SK-N-SH (cell line): Measurements from ENCODE around the gene TRPV2. TPM values are rescaled to one million over a fixed set of nuclear protein-coding genes. Genes with fewer than 3 reads are reported as not detected.

ENCODE experiments used
- CTCF ChIA-PET: fragments of 300-600, 350-600 bp; formaldehyde crosslinking; extraction: SDS; loops from one replicate; lab custom pipeline; 2021; lab: Yijun Ruan, JAX
- POLR2A ChIA-PET: fragments of 350-600 bp; sonication (Branson Sonifier 250); formaldehyde crosslinking; extraction: SDS; loops from one replicate; lab custom pipeline; 2020; ENCODE audit warnings: antibody characterized with exemption, inconsistent platforms; lab: Yijun Ruan, JAX
- DNase-seq: peaks from one replicate; pipeline ENCODE4 v3.0.0; 2012
- H2AFZ ChIP-seq: fragments of 200-600 bp; sonication (generic); 2 replicates; pipeline ENCODE4 v1.8.1; 2016; ENCODE audit warnings: antibody characterized with exemption, mild to moderate bottlenecking, low read depth
- H3F3A ChIP-seq: fragments of 200-600 bp; sonication (generic); replicated peaks from 2 replicates; pipeline ENCODE3; 2016; ENCODE audit warnings: antibody characterized with exemption, mild to moderate bottlenecking; ENCODE audit not compliant: insufficient read depth
- H3K27ac ChIP-seq, 2 experiments: fragments of 200-500 bp in 1 of 2; fragments of 200-600 bp in 1 of 2; sonication (Bioruptor generic) in 1 of 2; sonication (generic), shearing (Covaris generic) in 1 of 2; 2 replicates each; pipeline versions ENCODE4 v1.5.1 to v1.6.1; 2014 to 2016; ENCODE audit warnings: low read depth in 2 of 2, inconsistent platforms in 1 of 2, low read length in 1 of 2, mild to moderate bottlenecking in 1 of 2, mixed read lengths in 1 of 2
- H3K27me3 ChIP-seq: fragments of 200-600 bp; sonication (generic), shearing (Covaris generic); 2 replicates; pipeline ENCODE4 v1.6.1; 2016; ENCODE audit warnings: mixed run types; ENCODE audit not compliant: insufficient read depth
- H3K36me3 ChIP-seq, 2 experiments: fragments of 200-500 bp in 1 of 2; fragments of 200-600 bp in 1 of 2; sonication (Bioruptor generic) in 1 of 2; sonication (generic) in 1 of 2; replicated peaks in 1 of 2; 2 replicates each; pipeline versions ENCODE3 to v1.5.1; 2014 to 2016; ENCODE audit warnings: low read length in 1 of 2, mild to moderate bottlenecking in 1 of 2; ENCODE audit not compliant: insufficient read depth in 2 of 2, control insufficient read depth in 1 of 2
- H3K4me1 ChIP-seq, 2 experiments: fragments of 200-500 bp in 1 of 2; fragments of 200-600 bp in 1 of 2; sonication (Bioruptor generic) in 1 of 2; sonication (generic), shearing (Covaris generic) in 1 of 2; 2 replicates each; pipeline versions ENCODE4 v1.5.1 to v1.6.1; 2014 to 2016; ENCODE audit warnings: low read depth in 1 of 2, low read length in 1 of 2, mixed run types in 1 of 2; ENCODE audit not compliant: insufficient read depth in 2 of 2, control insufficient read depth in 1 of 2
- H3K4me2 ChIP-seq: fragments of 200-600 bp; sonication (generic), shearing (Covaris generic); 2 replicates; pipeline ENCODE4 v1.6.1; 2017; ENCODE audit warnings: mixed run types
- H3K4me3 ChIP-seq, 2 experiments: fragments of 200-500 bp in 1 of 2; fragments of 200-600 bp in 1 of 2; sonication (Bioruptor generic) in 1 of 2; sonication (generic), shearing (Covaris generic) in 1 of 2; 2 replicates each; pipeline versions ENCODE4 v1.5.1 to v1.8.1; 2014 to 2016; ENCODE audit warnings: low read depth in 2 of 2, inconsistent platforms in 1 of 2, low read length in 1 of 2, mild to moderate bottlenecking in 1 of 2, mixed read lengths in 1 of 2, moderate library complexity in 1 of 2
- H3K79me2 ChIP-seq: fragments of 200-600 bp; sonication (generic); 2 replicates; pipeline ENCODE4 v1.8.1; 2017; ENCODE audit warnings: mild to moderate bottlenecking; ENCODE audit not compliant: insufficient read depth
- H3K9ac ChIP-seq: fragments of 200-600 bp; sonication (generic); 2 replicates; pipeline ENCODE4 v1.6.1; 2017; ENCODE audit warnings: mixed run types
- H3K9me2 ChIP-seq: fragments of 200-600 bp; sonication (generic); 2 replicates; pipeline ENCODE4 v1.6.1; 2017; ENCODE audit warnings: mixed run types
- H3K9me3 ChIP-seq: fragments of 200-600 bp; sonication (generic); 2 replicates; pipeline ENCODE4 v1.6.1; 2017; ENCODE audit warnings: mixed run types, mild to moderate bottlenecking, moderate library complexity
- H4K20me1 ChIP-seq: fragments of 200-600 bp; sonication (generic); 2 replicates; pipeline ENCODE4 v1.6.1; 2017; ENCODE audit warnings: mild to moderate bottlenecking, mixed run types; ENCODE audit not compliant: insufficient read depth
- FOXJ3 ChIP-seq: sonication (generic); formaldehyde crosslinking; IDR thresholded peaks from 2 replicates; pipeline ENCODE4 v1.5.1; 2020; ENCODE audit warnings: mild to moderate bottlenecking, missing genetic modification reagents
- FOXM1 ChIP-seq: IDR thresholded peaks from 2 replicates; pipeline ENCODE4 v1.4.0; 2012; ENCODE audit warnings: low read depth, mild to moderate bottlenecking
- MXI1 ChIP-seq: IDR thresholded peaks from 2 replicates; pipeline ENCODE4 v1.6.1; 2012; ENCODE audit warnings: mild to moderate bottlenecking, low read depth, low read length, improper control_type of control experiment
- NRF1 ChIP-seq: IDR thresholded peaks from 2 replicates; pipeline ENCODE4 v1.6.1; 2012; ENCODE audit warnings: low read depth, mild to moderate bottlenecking, low read length
- POLR2AphosphoS5 ChIP-seq: IDR thresholded peaks from 2 replicates; pipeline ENCODE4 v1.6.1; 2012; ENCODE audit warnings: low read depth, low read length
- RAD21 ChIP-seq: IDR thresholded peaks from 2 replicates; pipeline ENCODE4 v1.6.1; 2012; ENCODE audit warnings: mild to moderate bottlenecking, low read length
- RCOR1 ChIP-seq: fragments of 150-350 bp; IDR thresholded peaks from 2 replicates; pipeline ENCODE4 v1.6.1; 2017; ENCODE audit warnings: antibody characterized with exemption, low read length
- SIN3A ChIP-seq: IDR thresholded peaks from 2 replicates; pipeline ENCODE4 v1.6.1; 2012; ENCODE audit warnings: low read depth, mild to moderate bottlenecking, low read length, moderate library complexity, borderline replicate concordance
- SMC3 ChIP-seq: IDR thresholded peaks from 2 replicates; pipeline ENCODE4 v1.6.1; 2012; ENCODE audit warnings: low read depth, low read length, improper control_type of control experiment
- TCF12 ChIP-seq: IDR thresholded peaks from 2 replicates; pipeline ENCODE4 v1.4.0; 2012
- YY1 ChIP-seq: IDR thresholded peaks from 2 replicates; pipeline ENCODE4 v1.4.0; 2012; ENCODE audit warnings: low read depth, mild to moderate bottlenecking
- WGBS: methylation state at CpG from one replicate; pipeline ENCODE4 v1.1.6; 2017; ENCODE audit warnings: low lambda C conversion rate; 5-methylcytosine and 5-hydroxymethylcytosine counted together
- polyA plus RNA-seq, 3 experiments: library from polyadenylated mRNA; depleted of rRNA; stranded (reverse); fragments of >200 nt; gene quantifications; 2 replicates each; pipeline ENCODE4 v1.2.3, GENCODE V29; 2012
- TF ChIP-seq, protein P1 (sequence below): IDR thresholded peaks from 2 replicates; pipeline ENCODE4 v1.4.0; 2012; ENCODE audit warnings: low read depth, borderline replicate concordance

The TRPV2 gene
- polyA plus RNA-seq, 1 of the 3 experiments (the other 2 are of a cell fraction), result 11.0 TPM

DNA sequence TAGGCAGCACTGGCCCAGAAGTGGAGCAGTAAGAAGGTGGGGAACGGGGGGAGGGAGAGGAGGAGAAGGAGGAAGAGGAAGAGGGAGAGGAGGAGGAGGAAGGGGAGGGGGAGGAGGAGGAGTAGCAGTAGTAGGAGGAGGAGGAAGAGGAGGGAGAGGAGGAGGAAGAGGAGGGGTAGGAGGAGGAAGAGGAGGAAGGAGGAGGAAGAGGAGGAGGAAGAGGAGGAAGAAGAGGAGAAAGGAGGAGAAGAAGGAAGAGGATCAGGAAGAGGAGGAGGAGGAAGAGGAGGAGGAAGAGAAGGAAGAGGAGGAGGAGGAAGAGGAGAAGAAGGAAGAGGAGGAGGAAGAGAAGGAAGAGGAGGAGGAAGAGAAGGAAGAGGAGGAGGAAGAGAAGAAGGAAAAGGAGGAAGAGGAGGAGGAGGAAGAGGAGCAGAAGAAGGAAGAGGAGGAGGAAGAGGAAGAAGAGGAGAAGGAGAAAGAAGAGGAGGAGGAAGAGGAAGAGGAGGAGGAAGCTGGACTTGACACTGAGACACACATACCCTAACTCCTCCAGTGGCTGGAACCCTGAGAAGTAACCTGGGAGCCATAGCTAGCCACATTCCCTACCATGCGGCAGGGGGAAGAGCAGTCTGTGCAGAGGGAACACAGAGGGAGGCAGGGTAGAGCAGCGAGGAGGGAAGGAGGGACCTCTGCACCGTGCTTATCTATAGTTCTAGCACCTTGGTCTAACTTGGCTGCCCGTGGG lies 40.8 kb downstream of the TRPV2 start:
- Histone ChIP-seq H3K4me1 (peaks cover 0 to 13% of the 10 kb centered on the region in 2 experiments; a peak in 1 of 4 replicates), H3K36me3 (no peaks in the 10 kb centered on the region), H2AFZ (no peak overlapping the region), H3K9ac (no peak overlapping the region), H3K9me3 (no peaks in the 10 kb centered on the region), H3K9me2 (no peaks in the 10 kb centered on the region), H3F3A (peaks cover 8% of the 10 kb centered on the region), H3K27ac (no peak overlapping the region), H3K79me2 (no peaks in the 10 kb centered on the region), H3K4me3 (no peak overlapping the region), H3K4me2 (no peak overlapping the region), H4K20me1 (no peaks in the 10 kb centered on the region), H3K27me3 (no peaks in the 10 kb centered on the region)
- no peak for DNase-seq
- POLR2A ChIA-PET, result interaction anchor here (0.8 to 1.2 kb wide), 2 partner anchors 18 to 66 kb away, joined by 3 to 4 read pairs; no protein-coding TSS in a partner anchor
- CTCF ChIA-PET, result interaction anchor here (0.7 to 33.7 kb wide), 2 partner anchors 65 to 90 kb away, joined by 3 to 746 read pairs; no protein-coding TSS in a partner anchor
- TF ChIP-seq FOXJ3 (CRISPR knock-in tag), result no peak
- no peak for TF ChIP-seq NRF1
- TF ChIP-seq SIN3A, result no peak
- TF ChIP-seq RCOR1, result no peak
- TF ChIP-seq POLR2AphosphoS5, result no peak
- TF ChIP-seq TCF12, result no peak
- no peak for TF ChIP-seq YY1
- TF ChIP-seq RAD21, result no peak
- no peak for TF ChIP-seq FOXM1
- TF ChIP-seq MXI1, result no peak
- TF ChIP-seq, protein P1, sequence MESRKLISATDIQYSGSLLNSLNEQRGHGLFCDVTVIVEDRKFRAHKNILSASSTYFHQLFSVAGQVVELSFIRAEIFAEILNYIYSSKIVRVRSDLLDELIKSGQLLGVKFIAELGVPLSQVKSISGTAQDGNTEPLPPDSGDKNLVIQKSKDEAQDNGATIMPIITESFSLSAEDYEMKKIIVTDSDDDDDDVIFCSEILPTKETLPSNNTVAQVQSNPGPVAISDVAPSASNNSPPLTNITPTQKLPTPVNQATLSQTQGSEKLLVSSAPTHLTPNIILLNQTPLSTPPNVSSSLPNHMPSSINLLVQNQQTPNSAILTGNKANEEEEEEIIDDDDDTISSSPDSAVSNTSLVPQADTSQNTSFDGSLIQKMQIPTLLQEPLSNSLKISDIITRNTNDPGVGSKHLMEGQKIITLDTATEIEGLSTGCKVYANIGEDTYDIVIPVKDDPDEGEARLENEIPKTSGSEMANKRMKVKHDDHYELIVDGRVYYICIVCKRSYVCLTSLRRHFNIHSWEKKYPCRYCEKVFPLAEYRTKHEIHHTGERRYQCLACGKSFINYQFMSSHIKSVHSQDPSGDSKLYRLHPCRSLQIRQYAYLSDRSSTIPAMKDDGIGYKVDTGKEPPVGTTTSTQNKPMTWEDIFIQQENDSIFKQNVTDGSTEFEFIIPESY, result no peak
- 66% methylated on average over 5 of the region's 5 CpGs for WGBS

DNA sequence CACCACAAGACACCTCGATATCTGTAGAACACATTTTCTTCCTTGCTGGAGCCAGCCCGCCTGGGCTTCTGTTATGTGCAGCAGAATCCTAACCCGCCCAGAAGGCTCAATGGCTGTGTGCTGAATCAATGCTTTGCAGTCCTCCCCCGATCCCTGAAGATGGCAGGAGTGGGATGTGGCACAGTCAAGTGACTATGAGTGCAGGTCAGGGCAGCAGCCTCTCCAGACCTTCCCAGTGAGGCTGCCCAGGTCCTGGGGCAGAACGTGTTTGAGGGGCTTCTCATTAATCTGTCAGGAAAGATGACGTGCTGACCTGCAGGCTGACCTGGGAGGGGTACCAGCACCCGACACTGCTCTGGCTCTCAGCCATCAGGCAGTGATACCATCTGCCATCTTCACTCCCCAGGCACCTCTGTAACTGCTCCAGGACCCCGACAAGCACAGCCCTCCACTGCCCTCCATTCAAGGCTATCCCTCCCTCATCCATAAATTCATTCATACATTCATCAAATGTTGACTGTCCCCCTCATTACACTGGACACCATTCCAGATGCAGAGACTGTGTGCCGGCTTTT lies 41.5 kb downstream of the TRPV2 start:
- CTCF ChIA-PET, result interaction anchor here (33.7 kb wide), 1 partner anchor 64 kb away, joined by 746 read pairs; no protein-coding TSS in a partner anchor
- no peaks in the 10 kb centered on the region for H3K36me3 ChIP-seq

More for the DNA sequence above, 41.5 kb downstream of the TRPV2 start:
- H3K4me1 ChIP-seq, result peaks cover 0 to 13% of the 10 kb centered on the region in 2 experiments; a peak in 1 of 4 replicates
- H3K4me3 ChIP-seq, result no peak overlapping the region
- 62% methylated on average over 6 of the region's 9 CpGs for WGBS
- TF ChIP-seq SMC3 (peak; percentile 49; the same call in 1 of the 2 replicates), RAD21 (peak; percentile 64), FOXM1 (no peak)
- no peaks in the 10 kb centered on the region for H3K27me3 ChIP-seq
- H3K9me3 ChIP-seq, result no peaks in the 10 kb centered on the region
- DNase-seq, result peak; percentile 66
- no peak overlapping the region for H3K4me2 ChIP-seq
- POLR2A ChIA-PET, result interaction anchor here (0.8 kb wide), 1 partner anchor 65 kb away, joined by 4 read pairs; no protein-coding TSS in a partner anchor
- H3F3A ChIP-seq, result peaks cover 8% of the 10 kb centered on the region
- no peak overlapping the region; a peak in 1 of 4 replicates for H3K27ac ChIP-seq
- H3K9me2 ChIP-seq, result no peaks in the 10 kb centered on the region
- H2AFZ ChIP-seq, result no peak overlapping the region
- no peaks in the 10 kb centered on the region for H3K79me2 ChIP-seq
- H3K9ac ChIP-seq, result no peak overlapping the region
- no peaks in the 10 kb centered on the region for H4K20me1 ChIP-seq
